Hematopoietic multipotent progenitor cell treated with erythropoietin and hydrocortisone succinate and interleukin-3 and kit ligand, for 17 days (in vitro differentiated cells): ENCODE measurements around the gene LZTR1.
"Not testable (repeated sequence)": the region's sequence is repeated elsewhere in the genome, so short reads cannot be mapped to it uniquely, and the experiment has no call there.

ENCODE experiments used
- DNase-seq: peaks from one replicate; pipeline ENCODE4 v3.0.0-alpha.2; 2015; ENCODE audit warnings: low spot score

Gene LZTR1

DNA sequence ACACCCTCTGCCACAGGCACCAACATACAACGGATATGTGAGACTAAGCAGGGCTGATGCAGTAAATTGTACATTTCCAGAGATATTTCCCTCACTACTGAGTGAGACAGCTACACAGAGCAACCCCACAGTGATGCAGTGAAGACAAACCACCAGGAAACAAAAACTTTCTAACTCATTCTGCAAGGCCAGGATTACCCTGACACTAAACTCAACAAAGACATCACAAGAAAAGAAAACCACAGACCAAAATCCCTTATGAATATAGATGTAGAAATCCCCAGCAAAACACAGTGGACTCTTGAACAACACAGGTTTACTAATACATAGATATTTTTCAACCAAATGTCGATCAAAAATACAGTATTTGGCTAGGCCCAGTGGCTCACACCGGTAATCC, 51.8 kb downstream of the LZTR1 start:
- no peak for DNase-seq

DNA sequence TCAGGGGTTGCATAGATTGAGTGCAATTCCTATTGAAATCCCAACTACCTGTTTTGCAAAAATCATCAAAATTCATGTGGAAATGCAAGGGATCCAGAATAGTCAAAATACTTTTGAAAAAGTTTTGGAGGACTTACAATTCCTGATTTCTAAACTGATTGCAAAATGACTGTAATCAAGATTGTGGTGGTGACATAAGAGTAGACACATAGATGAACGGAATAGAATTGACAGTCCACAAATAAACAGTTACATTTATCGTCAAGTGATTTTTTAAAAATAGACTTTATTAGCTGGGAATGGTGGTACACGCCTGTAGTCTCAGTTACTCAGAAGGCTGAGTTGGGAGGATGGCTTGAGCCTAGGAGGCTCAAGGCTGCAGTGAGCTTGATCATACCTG, 52.9 kb downstream of the LZTR1 start:
- DNase-seq, result no peak

DNA sequence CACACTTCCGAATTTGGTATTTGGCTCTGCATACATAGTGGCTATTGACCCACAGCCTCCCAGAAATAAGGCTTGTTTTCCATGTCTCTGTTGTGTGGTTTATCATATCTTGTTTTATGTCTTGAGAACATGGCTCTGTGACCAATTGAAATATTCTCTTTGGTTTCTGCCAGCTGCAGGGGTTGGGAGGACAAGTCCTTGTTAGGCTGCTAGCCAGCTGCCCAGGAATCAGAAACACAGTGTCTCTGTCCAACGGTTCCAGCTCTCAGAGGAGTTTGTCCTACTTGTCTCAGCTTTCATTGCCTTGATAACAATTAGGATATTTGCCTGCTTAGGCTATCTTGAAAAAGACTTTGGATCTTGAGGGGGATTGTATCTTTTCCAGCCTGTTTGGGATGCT, 56.3 kb downstream of the LZTR1 start:
- DNase-seq, result no peak

DNA sequence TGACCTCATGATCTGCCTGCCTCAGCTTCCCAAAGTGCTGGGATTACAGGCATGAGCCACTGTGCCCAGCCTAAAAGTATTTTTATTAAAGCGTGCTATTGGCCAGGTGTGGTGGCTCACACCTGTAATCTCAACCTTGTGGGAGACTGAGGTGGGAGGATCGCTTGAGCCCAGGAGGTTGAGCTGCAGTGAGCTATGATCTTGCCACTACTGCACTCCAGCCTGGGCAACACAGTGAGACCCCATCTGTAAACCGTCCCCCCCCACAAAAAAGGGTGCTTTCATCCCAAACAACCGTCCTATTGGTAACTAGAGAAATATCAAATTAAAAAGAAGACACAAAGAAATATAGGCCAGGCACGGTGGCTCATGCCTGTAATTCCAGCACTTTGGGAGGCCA, 57.1 kb downstream of the LZTR1 start:
- DNase-seq, result not testable (repeated sequence)

DNA sequence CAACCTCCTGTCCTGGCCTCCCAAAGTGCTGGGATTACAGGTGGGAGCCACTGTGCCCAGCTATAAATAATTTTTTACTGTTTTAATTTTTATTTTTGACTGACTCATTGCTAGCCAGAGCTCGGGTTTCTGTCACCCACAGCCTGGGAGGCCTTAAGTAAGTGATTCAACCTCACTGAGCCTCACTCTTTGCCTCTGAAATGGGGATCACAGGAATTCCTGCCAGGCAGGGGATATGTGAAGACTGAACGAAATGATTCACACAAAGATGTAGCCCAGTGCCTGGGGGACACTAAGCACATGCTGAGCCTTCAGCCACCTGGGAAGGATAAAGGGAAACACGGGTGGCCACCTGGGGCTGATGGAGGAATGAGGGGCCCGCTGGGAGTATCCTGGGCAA, 59.8 kb downstream of the LZTR1 start:
- no peak for DNase-seq

DNA sequence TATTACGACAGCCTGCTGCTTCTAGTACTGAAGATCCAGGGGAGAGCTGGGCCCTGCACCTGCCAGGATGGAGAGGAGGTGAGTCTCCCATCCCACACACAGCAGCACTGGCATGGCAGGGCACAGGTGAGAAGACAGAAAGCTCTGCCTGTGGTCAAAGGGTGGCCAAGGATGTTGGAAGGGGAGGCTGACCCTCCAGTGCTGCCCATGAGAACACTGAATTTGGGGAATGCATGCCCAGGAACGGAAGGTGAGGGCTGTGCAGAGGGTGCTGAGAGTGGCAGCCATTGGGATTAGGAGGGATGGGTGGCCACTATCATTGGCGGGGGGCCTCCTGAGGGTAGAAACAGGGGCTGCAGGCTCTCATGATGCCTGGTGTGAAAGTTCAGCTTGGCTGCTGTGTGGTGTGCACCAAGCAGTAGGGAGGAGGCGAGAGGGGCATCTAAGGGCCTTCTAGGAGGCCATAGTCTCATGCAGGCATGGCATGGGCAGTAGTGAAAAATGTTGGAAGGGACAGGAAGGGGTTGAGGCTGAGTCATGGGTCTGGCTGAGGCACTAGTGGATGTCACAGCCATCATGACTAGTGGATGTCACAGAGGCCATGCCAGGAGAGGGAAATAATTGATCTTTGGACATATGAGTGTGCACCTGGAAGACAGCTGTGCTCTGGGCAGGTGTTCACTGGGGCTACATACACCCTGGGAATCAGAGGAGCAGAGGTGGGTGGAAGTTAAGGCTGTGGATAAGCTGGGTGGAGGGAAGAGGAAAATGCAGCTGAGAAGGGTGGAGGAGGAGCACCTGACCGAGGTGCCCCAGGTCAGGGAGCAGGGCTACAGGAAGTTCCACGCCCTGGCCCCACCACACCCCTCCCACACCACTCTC, 61.1 kb downstream of the LZTR1 start:
- DNase-seq, result no peak

DNA sequence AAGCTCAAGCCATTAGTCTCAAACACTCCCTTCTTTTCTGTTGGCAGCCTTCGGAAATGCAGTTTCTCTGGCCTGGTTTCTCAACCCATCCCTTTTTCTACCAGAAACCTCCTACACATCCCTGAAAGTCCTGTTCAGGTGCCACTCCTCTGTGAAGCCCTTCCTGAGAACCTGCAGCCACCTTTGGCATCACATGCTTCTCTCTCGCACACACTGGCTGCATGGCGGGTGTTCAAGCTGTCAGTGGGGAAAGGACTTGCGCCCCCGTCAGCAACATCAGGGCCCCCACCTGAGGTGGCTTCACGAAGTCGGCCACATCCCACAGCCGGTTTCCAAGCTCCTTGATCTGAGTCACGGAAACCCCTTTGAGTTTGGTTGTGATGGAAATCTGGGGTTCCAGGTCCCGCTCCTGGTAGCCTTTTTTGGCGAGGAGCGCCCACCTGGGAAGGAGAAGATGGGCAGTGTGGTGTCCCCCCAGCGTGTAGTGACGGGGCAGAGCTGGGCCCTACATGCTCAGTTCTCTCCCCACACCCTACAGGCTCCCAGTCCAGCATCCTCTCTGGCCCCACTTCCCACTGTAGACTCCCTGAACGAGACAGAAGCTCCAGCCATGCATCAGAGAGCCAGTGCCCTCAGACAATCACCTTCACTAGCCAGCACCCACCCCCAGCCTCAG, 61.9 kb downstream of the LZTR1 start:
- DNase-seq, result no peak

DNA sequence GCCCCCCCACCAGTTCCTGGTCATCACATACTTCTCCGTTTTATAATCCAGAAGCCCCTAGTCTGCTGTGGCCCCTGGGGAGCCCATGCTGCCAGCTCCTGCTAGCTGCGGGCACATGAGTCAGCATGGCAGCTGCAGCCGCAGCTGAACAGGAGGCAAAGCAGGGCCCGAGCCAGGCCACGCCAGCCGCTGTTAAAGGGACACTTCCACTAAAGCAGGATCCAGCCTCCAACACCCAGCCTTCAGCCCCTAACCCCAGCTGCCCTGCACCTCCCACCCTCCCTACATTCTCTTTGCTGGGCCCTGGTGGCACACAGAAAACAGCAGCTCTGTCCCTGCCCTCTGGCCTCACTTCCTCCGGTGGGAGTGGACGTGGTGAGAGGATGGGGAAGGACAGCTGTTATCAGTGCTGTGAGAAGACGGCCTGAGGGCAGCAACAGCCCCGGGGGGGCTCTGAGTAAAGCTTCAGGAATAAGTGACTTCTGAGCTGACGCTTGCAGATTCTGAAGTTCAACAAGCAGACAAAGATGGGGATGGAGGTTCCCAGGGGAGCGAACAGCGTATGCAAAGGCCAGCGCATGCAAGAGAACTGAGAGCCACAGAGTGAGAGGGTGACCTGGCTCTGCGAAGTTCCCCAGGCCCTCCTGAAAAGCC, 63.0 kb downstream of the LZTR1 start:
- DNase-seq, result no peak

DNA sequence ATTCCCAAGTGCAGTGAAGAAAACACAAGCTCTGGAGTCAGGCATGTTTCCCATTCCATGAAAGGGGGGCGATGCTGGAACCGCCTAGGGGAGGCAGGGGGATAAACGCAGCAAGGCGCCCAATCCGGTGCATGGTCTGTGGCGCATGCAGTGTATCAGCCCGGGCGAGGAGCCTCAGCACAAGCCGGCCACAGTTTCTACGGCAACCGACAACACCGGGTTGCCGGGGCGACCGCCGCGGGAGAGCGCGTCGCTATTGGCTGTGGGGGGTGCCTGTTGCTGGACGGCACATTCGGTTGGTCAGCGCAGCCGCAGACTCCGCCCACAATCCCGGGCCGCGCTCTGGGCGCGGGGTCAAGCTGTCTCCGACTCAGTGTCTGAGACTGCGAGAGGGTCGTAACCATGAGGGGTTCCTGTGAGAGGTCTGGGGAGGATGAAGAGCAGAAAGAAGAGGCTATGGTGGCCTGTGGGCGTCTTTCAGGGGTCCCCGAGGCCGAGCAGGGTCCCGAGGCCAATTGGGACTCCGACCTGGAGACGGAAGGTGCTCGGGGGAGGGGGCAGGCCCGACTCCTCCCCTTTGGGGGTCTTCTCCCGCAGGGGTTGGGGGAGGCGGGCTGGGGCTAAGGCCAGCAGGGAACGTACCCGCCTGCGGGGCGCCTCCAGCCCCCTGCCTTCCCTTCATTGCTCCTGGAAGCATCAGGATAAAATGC, 63.6 kb downstream of the LZTR1 start, which contains the start of gene LRRC74B:
Gene LRRC74B (plus strand): TSS at position 362 of the 710 bp plus-strand sequence. CDS start 41 bp downstream, at position 403.
- no peak for DNase-seq

DNA sequence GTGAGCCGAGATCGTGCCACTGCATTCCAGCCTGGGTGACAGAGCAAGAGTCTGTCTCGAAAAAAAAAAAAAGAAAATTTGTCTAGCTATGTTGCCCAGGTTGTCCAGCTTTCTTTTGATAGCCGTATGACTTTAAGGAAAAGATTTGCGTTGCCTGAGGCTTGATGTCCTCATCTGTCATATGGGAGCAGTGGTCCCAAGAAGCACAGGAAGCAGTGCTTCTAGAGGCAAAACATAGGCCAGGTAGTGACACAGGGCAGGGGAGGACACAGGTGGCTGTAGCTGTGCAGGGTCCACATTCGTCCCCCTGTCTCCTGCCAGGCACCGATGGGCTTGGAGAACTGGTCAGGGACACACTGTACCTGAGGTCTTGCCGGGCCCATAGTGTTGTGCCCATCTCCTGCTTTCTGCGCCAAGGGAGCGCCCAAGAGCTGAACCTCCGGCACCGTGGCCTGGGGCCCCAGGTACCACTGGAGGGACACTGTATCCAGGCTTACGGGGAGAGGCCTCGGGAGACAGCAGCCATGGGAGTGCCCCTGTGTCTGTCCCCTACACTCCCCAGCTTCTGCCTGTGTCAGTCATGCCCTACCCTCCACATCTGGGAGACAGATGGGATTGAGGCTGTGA, 65.1 kb downstream of the LZTR1 start:
- no peak for DNase-seq

DNA sequence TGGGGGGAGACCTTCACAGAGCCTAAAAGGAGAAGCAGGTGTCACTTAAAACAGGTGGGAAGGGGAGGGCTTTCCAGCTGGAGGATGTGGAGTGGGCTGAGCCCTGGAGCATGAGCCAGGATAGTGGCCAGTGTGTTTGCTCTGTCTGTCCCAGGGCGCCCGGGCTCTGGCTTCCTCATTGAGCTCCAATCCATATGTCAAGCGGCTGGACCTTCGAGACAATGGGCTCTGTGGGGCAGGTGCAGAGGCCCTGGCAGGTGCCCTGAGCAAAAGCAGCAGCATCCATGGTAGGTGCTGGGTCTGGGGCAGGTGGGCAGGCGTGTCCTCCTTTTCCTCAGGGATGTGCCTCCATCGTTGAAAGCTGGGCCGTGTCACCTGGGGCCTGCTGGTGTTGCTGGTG, 65.6 kb downstream of the LZTR1 start:
- DNase-seq, result no peak

DNA sequence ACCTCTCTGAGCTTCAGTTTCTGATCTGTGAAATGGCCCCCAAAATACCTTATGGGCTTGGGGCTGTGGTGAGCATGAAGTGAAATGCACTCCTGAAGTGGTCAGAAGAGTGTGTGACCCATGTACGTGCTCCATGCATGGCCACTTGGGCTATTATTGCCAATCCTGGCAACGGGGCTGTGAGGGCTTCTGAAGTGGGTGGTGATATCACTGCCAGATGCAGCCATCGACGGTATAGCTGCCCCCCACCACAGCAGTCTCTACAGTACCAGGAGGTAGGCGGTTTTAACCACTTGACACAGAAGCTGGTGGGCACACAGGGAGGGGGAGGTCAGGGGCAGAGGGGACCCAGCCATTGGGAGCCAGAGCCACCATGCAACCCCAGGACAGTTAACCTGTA, 66.4 kb downstream of the LZTR1 start:
- DNase-seq, result not testable (repeated sequence)
